C4-2B (cell line): Measurements from ENCODE around the gene BNC2.

Experiments
- ZFX ChIP-seq: fragments of 450-650 bp; IDR thresholded peaks from 2 replicates; pipeline ENCODE4 v1.6.1; 2017
- TF ChIP-seq, protein P1 (sequence below): fragments of 450-650 bp; conservative IDR thresholded peaks from 2 replicates; pipeline ENCODE4 v1.5.1; 2017; ENCODE audit warnings: mild to moderate bottlenecking

DNA sequence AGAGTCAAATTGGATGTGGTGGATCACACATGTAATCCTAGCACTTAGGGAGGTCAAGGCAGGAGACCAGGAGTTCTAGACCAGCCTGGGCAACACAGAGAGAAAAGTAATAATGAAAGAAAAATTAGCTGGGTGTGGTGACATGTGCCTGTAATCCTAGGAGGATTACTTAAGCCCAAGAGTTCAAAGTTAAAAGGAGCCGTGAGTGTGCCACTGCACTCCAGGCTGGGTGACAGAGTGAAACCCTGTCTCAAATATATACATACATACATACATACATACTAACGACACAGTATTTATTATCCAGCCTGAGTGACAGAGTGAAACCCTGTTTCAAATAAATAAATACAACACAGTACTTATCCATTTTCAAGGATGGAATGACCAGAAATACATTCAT, 180.3 kb downstream of the BNC2 start:
- TF ChIP-seq, protein P1, sequence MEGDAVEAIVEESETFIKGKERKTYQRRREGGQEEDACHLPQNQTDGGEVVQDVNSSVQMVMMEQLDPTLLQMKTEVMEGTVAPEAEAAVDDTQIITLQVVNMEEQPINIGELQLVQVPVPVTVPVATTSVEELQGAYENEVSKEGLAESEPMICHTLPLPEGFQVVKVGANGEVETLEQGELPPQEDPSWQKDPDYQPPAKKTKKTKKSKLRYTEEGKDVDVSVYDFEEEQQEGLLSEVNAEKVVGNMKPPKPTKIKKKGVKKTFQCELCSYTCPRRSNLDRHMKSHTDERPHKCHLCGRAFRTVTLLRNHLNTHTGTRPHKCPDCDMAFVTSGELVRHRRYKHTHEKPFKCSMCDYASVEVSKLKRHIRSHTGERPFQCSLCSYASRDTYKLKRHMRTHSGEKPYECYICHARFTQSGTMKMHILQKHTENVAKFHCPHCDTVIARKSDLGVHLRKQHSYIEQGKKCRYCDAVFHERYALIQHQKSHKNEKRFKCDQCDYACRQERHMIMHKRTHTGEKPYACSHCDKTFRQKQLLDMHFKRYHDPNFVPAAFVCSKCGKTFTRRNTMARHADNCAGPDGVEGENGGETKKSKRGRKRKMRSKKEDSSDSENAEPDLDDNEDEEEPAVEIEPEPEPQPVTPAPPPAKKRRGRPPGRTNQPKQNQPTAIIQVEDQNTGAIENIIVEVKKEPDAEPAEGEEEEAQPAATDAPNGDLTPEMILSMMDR: no peak
- TF ChIP-seq ZFX: no peak
